PC-9 (cell line): Measurements from ENCODE around the gene CAPN1. TPM values are rescaled to one million over a fixed set of nuclear protein-coding genes. Genes with fewer than 3 reads are reported as not detected.

ENCODE experiments used
- BruUV-seq: library from RNA; stranded (reverse); fragments of 400-500 nt; replicated peaks from 2 replicates; lab custom pipeline; 2021; lab: Mats Ljungman, UMichigan
- CTCF ChIA-PET: fragments of 300-600 bp; sonication (Branson Sonifier 250); formaldehyde crosslinking; loops from one replicate; lab custom pipeline; 2022; ENCODE audit warnings: antibody characterized with exemption; lab: Charles Lee
- POLR2A ChIA-PET: fragments of 300-600 bp; sonication (Branson Sonifier 250); formaldehyde crosslinking; loops from one replicate; lab custom pipeline; 2022; ENCODE audit warnings: antibody characterized with exemption; ENCODE audit not compliant: unreplicated experiment; lab: Charles Lee
- DNase-seq, 2 experiments: peaks; one replicate each; pipeline versions ENCODE4 v3.0.0 to v3.0.0-alpha.2; 2015 to 2022; ENCODE audit warnings: mixed read lengths in 1 of 2
- H2AFZ ChIP-seq: fragments of 200-600 bp; sonication (generic); 2 replicates; pipeline ENCODE4 v1.8.1; 2017; ENCODE audit warnings: antibody characterized with exemption
- H3F3A ChIP-seq: fragments of 200-600 bp; sonication (generic); 2 replicates; pipeline ENCODE4 v1.8.1; 2017; ENCODE audit warnings: antibody characterized with exemption, mild to moderate bottlenecking, low read depth; ENCODE audit not compliant: insufficient read depth
- H3K27ac ChIP-seq: fragments of 200-600 bp; sonication (generic); 2 replicates; pipeline ENCODE4 v1.6.1; 2016; ENCODE audit warnings: mixed run types
- H3K27me3 ChIP-seq: fragments of 200-600 bp; sonication (generic); 2 replicates; pipeline ENCODE4 v1.6.1; 2016; ENCODE audit warnings: low read depth, mixed run types; ENCODE audit not compliant: insufficient read depth
- H3K36me3 ChIP-seq: fragments of 200-600 bp; sonication (generic); 2 replicates; pipeline ENCODE4 v1.6.1; 2016; ENCODE audit warnings: low read depth, mixed run types
- H3K4me1 ChIP-seq: fragments of 200-600 bp; sonication (generic); replicated peaks from 2 replicates; pipeline ENCODE4 v1.6.1; 2016; ENCODE audit warnings: mixed run types; ENCODE audit not compliant: insufficient read depth
- H3K4me2 ChIP-seq: fragments of 200-600 bp; sonication (generic); 2 replicates; pipeline ENCODE4 v1.6.1; 2017; ENCODE audit warnings: mixed run types
- H3K4me3 ChIP-seq: fragments of 200-600 bp; sonication (generic); 2 replicates; pipeline ENCODE4 v1.6.1; 2016; ENCODE audit warnings: mixed run types
- H3K79me2 ChIP-seq: fragments of 200-600 bp; sonication (generic); 2 replicates; pipeline ENCODE4 v1.6.1; 2017; ENCODE audit warnings: low read depth, mixed run types
- H3K9me2 ChIP-seq: fragments of 200-600 bp; sonication (generic); 2 replicates; pipeline ENCODE4 v1.8.1; 2017; ENCODE audit warnings: mild to moderate bottlenecking; ENCODE audit not compliant: insufficient read depth
- H3K9me3 ChIP-seq: fragments of 200-600 bp; sonication (generic); 2 replicates; pipeline ENCODE4 v1.8.1; 2016; ENCODE audit warnings: low read depth; ENCODE audit not compliant: insufficient read depth
- H4K20me1 ChIP-seq: fragments of 200-600 bp; sonication (generic); 2 replicates; pipeline ENCODE4 v1.8.1; 2017; ENCODE audit not compliant: insufficient read depth
- CTCF ChIP-seq: fragments of 200-600 bp; sonication (generic); conservative IDR thresholded peaks from 2 replicates; pipeline ENCODE4 v1.6.1; 2017; ENCODE audit warnings: mixed run types, antibody characterized with exemption, mild to moderate bottlenecking, moderate library complexity
- EZH2 ChIP-seq: fragments of 200-600 bp; sonication (generic); IDR thresholded peaks from 2 replicates; pipeline ENCODE4 v1.8.0; 2017; ENCODE audit warnings: antibody characterized with exemption, low read depth
- intact Hi-C: fragments of 100-400 bp; cut with micrococcal nuclease; formaldehyde crosslinking; loops from one replicate; pipeline ENCODE4 v1.10.0; 2022; ENCODE audit not compliant: unreplicated experiment
- total RNA-seq: library from RNA; stranded (reverse); gene quantifications from 2 replicates; pipeline ENCODE4 v1.2.3, GENCODE V29; 2021

CAPN1 gene
- total RNA-seq, 1 experiment from 2014 or later, result 559 TPM

DNA sequence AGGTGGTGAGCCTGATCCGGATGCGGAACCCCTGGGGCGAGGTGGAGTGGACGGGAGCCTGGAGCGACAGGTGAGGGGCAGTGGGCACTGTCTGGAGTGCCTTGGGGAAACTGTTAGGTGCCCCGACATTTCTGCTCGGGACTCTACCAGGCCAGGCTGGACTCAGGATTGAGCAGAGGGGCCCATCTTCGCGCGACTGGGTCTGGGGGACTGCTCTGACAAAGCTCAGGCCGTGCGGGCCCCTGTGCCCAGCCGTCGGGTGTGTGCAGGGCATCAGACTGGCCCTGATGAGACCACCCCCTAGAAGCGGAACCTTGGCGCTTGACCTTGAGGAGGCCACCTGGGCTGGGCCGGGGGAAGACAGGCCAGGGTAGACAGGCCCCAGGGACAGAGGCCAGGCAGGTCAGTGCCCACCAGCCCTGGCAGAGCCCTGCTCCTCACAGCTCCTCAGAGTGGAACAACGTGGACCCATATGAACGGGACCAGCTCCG is 6.3 kb downstream of the CAPN1 start:
- Histone ChIP-seq H3K36me3 (peaks cover 62% of the 10 kb centered on the region), H4K20me1 (peaks cover 26% of the 10 kb centered on the region), H3K27me3 (no peaks in the 10 kb centered on the region), H3K79me2 (peaks cover 55% of the 10 kb centered on the region), H3K9me3 (no peaks in the 10 kb centered on the region), H3K4me3 (no peak overlapping the region), H3K9me2 (no peaks in the 10 kb centered on the region), H3K27ac (no peak overlapping the region), H3F3A (peaks cover 46% of the 10 kb centered on the region), H3K4me1 (peaks cover 21% of the 10 kb centered on the region), H3K4me2 (no peak overlapping the region), H2AFZ (no peak overlapping the region)
- CTCF ChIA-PET, result no interaction called here
- DNase-seq, result no peak
- intact Hi-C loops, result no loop called here
- POLR2A ChIA-PET, result no interaction called here
- no TSS peak for BruUV-seq
- TF ChIP-seq CTCF (no peak), EZH2 (no peak)

DNA sequence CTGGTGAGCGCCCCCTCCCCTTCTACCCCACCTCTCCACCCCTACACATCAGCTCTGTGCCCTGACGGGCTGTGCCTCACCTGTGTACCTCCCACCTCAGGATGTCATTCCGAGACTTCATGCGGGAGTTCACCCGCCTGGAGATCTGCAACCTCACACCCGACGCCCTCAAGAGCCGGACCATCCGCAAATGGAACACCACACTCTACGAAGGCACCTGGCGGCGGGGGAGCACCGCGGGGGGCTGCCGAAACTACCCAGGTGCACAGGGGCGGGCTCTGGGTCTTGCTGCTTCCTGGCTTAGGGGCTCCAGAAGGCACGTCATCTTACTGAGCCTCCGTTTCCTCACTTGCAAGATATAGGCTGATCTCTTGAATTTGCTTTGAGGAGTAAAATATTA is 6.8 kb downstream of the CAPN1 start:
- Histone ChIP-seq H4K20me1 (peaks cover 26% of the 10 kb centered on the region), H2AFZ (no peak overlapping the region), H3K4me1 (peaks cover 17% of the 10 kb centered on the region), H3K9me2 (no peaks in the 10 kb centered on the region), H3K36me3 (peaks cover 62% of the 10 kb centered on the region), H3K27ac (no peak overlapping the region), H3K9me3 (no peaks in the 10 kb centered on the region), H3K27me3 (no peaks in the 10 kb centered on the region), H3K4me3 (no peak overlapping the region), H3K79me2 (peaks cover 50% of the 10 kb centered on the region), H3F3A (peaks cover 42% of the 10 kb centered on the region), H3K4me2 (no peak overlapping the region)
- ChIA-PET POLR2A (no interaction called here), CTCF (no interaction called here)
- no peak for DNase-seq
- BruUV-seq, result no TSS peak
- TF ChIP-seq EZH2 (no peak), CTCF (no peak)
- intact Hi-C loops, result no loop called here

DNA sequence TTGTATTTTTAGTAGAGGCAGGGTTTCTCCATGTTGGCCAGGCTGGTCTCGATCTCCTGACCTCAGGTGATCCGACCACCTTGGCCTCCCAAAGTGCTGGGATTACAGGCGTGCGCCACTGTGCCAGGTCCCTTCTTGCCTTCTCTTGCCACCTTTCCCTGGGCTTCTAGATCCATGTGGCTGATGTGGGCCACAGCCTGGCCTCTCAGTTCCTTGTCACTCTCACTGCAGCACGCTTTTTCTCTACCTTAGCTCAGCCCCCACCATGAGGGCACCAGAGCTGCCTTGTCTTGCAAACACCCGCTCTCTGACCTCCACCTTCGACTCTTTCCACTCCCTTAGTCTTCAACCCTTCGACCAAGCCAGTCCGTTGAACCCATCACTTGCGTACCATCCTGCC is 7.5 kb downstream of the CAPN1 start:
- no TSS peak for BruUV-seq
- Histone ChIP-seq H3F3A (peaks cover 38% of the 10 kb centered on the region), H2AFZ (no peak overlapping the region), H3K79me2 (peaks cover 43% of the 10 kb centered on the region), H3K4me1 (peaks cover 10% of the 10 kb centered on the region), H3K9me3 (no peaks in the 10 kb centered on the region), H4K20me1 (peaks cover 24% of the 10 kb centered on the region), H3K9me2 (no peaks in the 10 kb centered on the region), H3K36me3 (peaks cover 66% of the 10 kb centered on the region), H3K27ac (no peak overlapping the region), H3K4me2 (no peak overlapping the region), H3K27me3 (no peaks in the 10 kb centered on the region), H3K4me3 (no peak overlapping the region)
- intact Hi-C loops, result no loop called here
- no peak for DNase-seq
- ChIA-PET POLR2A (no interaction called here), CTCF (no interaction called here)
- TF ChIP-seq CTCF (no peak), EZH2 (no peak)
